GM12878 (cell line): ENCODE results near the gene OXCT1. TPM values are rescaled to one million over a fixed set of nuclear protein-coding genes. Genes with fewer than 3 reads are reported as not detected.

Experiments
- ATAC-seq: fragments of 200-7000 bp; cut with Tn5 transposase; 3 replicates; pipeline ENCODE4 v1.9.1; 2020; ENCODE audit warnings: mild to moderate bottlenecking, moderate library complexity
- BruUV-seq: library from RNA; stranded (reverse); fragments of 400-500 nt; replicated peaks from 2 replicates; lab custom pipeline; 2021; lab: Mats Ljungman, UMichigan
- CTCF ChIA-PET: fragments of 300-600 bp; sonication (Branson Sonifier 250); formaldehyde crosslinking; extraction: SDS; loops from one replicate; lab custom pipeline; 2021; ENCODE audit warnings: inconsistent platforms; lab: Yijun Ruan, JAX
- POLR2A ChIA-PET: fragments of 350-600 bp; formaldehyde crosslinking; extraction: SDS; loops from one replicate; lab custom pipeline; 2021; ENCODE audit warnings: inconsistent platforms; lab: Charles Lee
- RAD21 ChIA-PET: fragments of 300-600 bp; sonication (Branson Sonifier 250); formaldehyde crosslinking; loops from one replicate; lab custom pipeline; 2023; ENCODE audit warnings: antibody characterized with exemption; ENCODE audit not compliant: unreplicated experiment; lab: Charles Lee
- SMC1A ChIA-PET: fragments of 300-600 bp; sonication (Branson Sonifier 250); formaldehyde crosslinking; loops from one replicate; lab custom pipeline; 2023; ENCODE audit not compliant: unreplicated experiment, uncharacterized antibody; lab: Charles Lee
- DNase-seq: peaks from one replicate; pipeline ENCODE4 v3.0.0-alpha.2; 2011; ENCODE audit warnings: low read depth, low spot score
- FAIRE-seq: peaks from 3 replicates; lab custom pipeline; 2011; peaks lifted over from hg19 to GRCh38; lab: Jason Lieb, UNC
- H2AFZ ChIP-seq: 2 replicates; pipeline ENCODE4 v1.6.0; 2011; ENCODE audit warnings: low read depth, low read length, control low read depth; ENCODE audit not compliant: control insufficient read depth
- H3K27ac ChIP-seq: 2 replicates; pipeline ENCODE4 v1.5.1; 2011; ENCODE audit warnings: control low read depth; ENCODE audit not compliant: control insufficient read depth, insufficient read depth
- H3K27me3 ChIP-seq, 2 experiments: replicated peaks in 1 of 2; 2 replicates each; pipeline versions ENCODE4 v1.6.0 to v1.6.1; 2011; ENCODE audit warnings: low read length in 1 of 2; ENCODE audit not compliant: control insufficient read depth in 2 of 2, insufficient read depth in 2 of 2
- H3K36me3 ChIP-seq, 2 experiments: 2 replicates each; pipeline ENCODE4 v1.5.1; 2011; ENCODE audit warnings: low read length in 1 of 2; ENCODE audit not compliant: control insufficient read depth in 2 of 2, insufficient read depth in 2 of 2
- H3K4me1 ChIP-seq: 2 replicates; pipeline ENCODE4 v1.6.1; 2011; ENCODE audit warnings: mild to moderate bottlenecking, low read length, moderate library complexity, mixed read lengths; ENCODE audit not compliant: control insufficient read depth, insufficient read depth
- H3K4me2 ChIP-seq: 2 replicates; pipeline ENCODE4 v1.6.0; 2011; ENCODE audit warnings: control low read depth; ENCODE audit not compliant: control insufficient read depth, insufficient read depth
- H3K4me3 ChIP-seq: fragments of 200-600 bp; sonication (generic); 2 replicates; pipeline ENCODE4 v1.5.1; 2016
- H3K79me2 ChIP-seq: 2 replicates; pipeline ENCODE4 v1.6.0; 2011; ENCODE audit warnings: low read length; ENCODE audit not compliant: control insufficient read depth, insufficient read depth
- H3K9ac ChIP-seq: 2 replicates; pipeline ENCODE4 v1.8.0; 2011; ENCODE audit warnings: low read length, control low read depth, mixed read lengths; ENCODE audit not compliant: control insufficient read depth, insufficient read depth
- H3K9me3 ChIP-seq: replicated peaks from 3 replicates; pipeline ENCODE4 v1.5.1; 2011; ENCODE audit warnings: mild to moderate bottlenecking, low read length; ENCODE audit not compliant: control insufficient read depth, insufficient read depth
- H4K20me1 ChIP-seq: 2 replicates; pipeline ENCODE4 v1.6.0; 2011; ENCODE audit not compliant: control insufficient read depth, insufficient read depth
- ATF2 ChIP-seq: IDR thresholded peaks from 2 replicates; pipeline ENCODE4 v1.6.1; 2012; ENCODE audit warnings: low read length, inconsistent platforms
- BACH1 ChIP-seq: fragments of 450-650 bp; IDR thresholded peaks from 2 replicates; pipeline ENCODE4 v1.6.1; 2017; ENCODE audit warnings: mild to moderate bottlenecking, borderline replicate concordance
- BCL11A ChIP-seq: IDR thresholded peaks from 2 replicates; pipeline ENCODE4 v1.6.1; 2011; ENCODE audit warnings: low read depth, low read length
- BMI1 ChIP-seq: fragments of 450-650 bp; IDR thresholded peaks from 2 replicates; pipeline ENCODE4 v1.6.1; 2016; ENCODE audit warnings: mild to moderate bottlenecking, moderate library complexity, borderline replicate concordance
- HDGF ChIP-seq: fragments of 450-650 bp; IDR thresholded peaks from 2 replicates; pipeline ENCODE4 v1.6.1; 2016; ENCODE audit warnings: antibody characterized with exemption
- IKZF1 ChIP-seq: fragments of 450-650 bp; conservative IDR thresholded peaks from 2 replicates; pipeline ENCODE4 v1.6.1; 2017; ENCODE audit warnings: antibody characterized with exemption, mild to moderate bottlenecking
- MXI1 ChIP-seq: fragments of 150-350 bp; IDR thresholded peaks from 2 replicates; pipeline ENCODE4 v1.6.1; 2011; ENCODE audit warnings: low read depth, mild to moderate bottlenecking, inconsistent platforms, low read length, improper control_type of control experiment
- PBX3 ChIP-seq: IDR thresholded peaks from 2 replicates; pipeline ENCODE4 v1.6.1; 2011; ENCODE audit warnings: mild to moderate bottlenecking, low read depth, low read length, moderate library complexity; ENCODE audit not compliant: insufficient replicate concordance
- RFX5 ChIP-seq: IDR thresholded peaks from 2 replicates; pipeline ENCODE4 v1.6.1; 2011; ENCODE audit warnings: low read depth, low read length, improper control_type of control experiment
- SIN3A ChIP-seq: IDR thresholded peaks from 2 replicates; pipeline ENCODE4 v1.6.1; 2012; ENCODE audit warnings: low read depth, low read length, improper control_type of control experiment
- SP1 ChIP-seq: IDR thresholded peaks from one replicate; pipeline ENCODE4 v1.6.1; 2011; ENCODE audit warnings: low read depth, low read length
- SREBF1 ChIP-seq: IDR thresholded peaks from 2 replicates; pipeline ENCODE4 v1.6.1; 2012; ENCODE audit warnings: mild to moderate bottlenecking, low read length
- STAT1 ChIP-seq: fragments of 450-650 bp; conservative IDR thresholded peaks from 2 replicates; pipeline ENCODE4 v1.6.1; 2014; ENCODE audit warnings: antibody characterized with exemption, mild to moderate bottlenecking
- TAF1 ChIP-seq: IDR thresholded peaks from 2 replicates; pipeline ENCODE4 v1.6.1; 2011; ENCODE audit warnings: mild to moderate bottlenecking, low read depth, low read length, borderline replicate concordance
- TARDBP ChIP-seq: IDR thresholded peaks from 2 replicates; pipeline ENCODE4 v1.6.1; 2016; ENCODE audit warnings: borderline replicate concordance
- ZNF687 ChIP-seq: fragments of 450-650 bp; IDR thresholded peaks from 2 replicates; pipeline ENCODE4 v1.6.1; 2017; ENCODE audit warnings: mild to moderate bottlenecking, moderate library complexity
- WGBS: methylation state at CpG from one replicate; pipeline ENCODE4 v1.1.6; 2016; ENCODE audit warnings: low lambda C conversion rate; ENCODE audit not compliant: insufficient replicate concordance, insufficient coverage; ENCODE audit errors: missing lambda C conversion rate; 5-methylcytosine and 5-hydroxymethylcytosine counted together
- in situ Hi-C: fragments of 300-500 bp; cut with MboI; formaldehyde crosslinking; loops from 9 replicates; pipeline ENCODE4 v1.14.3; 2018; ENCODE audit warnings: mixed read lengths
- intact Hi-C: fragments of 100-400 bp; cut with micrococcal nuclease; formaldehyde crosslinking; loops from one replicate; pipeline ENCODE4 v1.14.2; 2022; ENCODE audit not compliant: unreplicated experiment
- polyA plus RNA-seq, 11 experiments: library from polyadenylated mRNA; depleted of rRNA in 4 of 11; unstranded in 6 of 11; stranded (reverse) in 5 of 11; fragments of >200 nt; fragmentation: Nextera tagmentation in 4 of 11; fragmentation: Illumina TruSeq in 1 of 11; extraction: Ambion mirVana in 4 of 11; extraction: Trizol in 1 of 11; gene quantifications; 1 replicate in 1 of 11; 2 replicates in 10 of 11; pipeline versions ENCODE4 v1.2.1 to v1.2.3, GENCODE V29; 2011 to 2016; ENCODE audit warnings: inconsistent platforms in 2 of 11, missing spikeins in 2 of 11, low read depth in 1 of 11
- total RNA-seq, 4 experiments: library from RNA; depleted of rRNA in 3 of 4; stranded (reverse); fragments of >200 nt in 3 of 4; fragmentation: Illumina TruSeq in 1 of 4; extraction: Trizol in 1 of 4; gene quantifications; 2 replicates each; pipeline versions ENCODE4 v1.2.1 to v1.2.3, GENCODE V29; 2013 to 2021

Gene OXCT1
- total and polyA plus RNA-seq, 10 of the 15 experiments (the other 5 are each of a cell fraction or from before 2014, with no cell fraction given) = 46.9 to 103 (median 70.5) TPM

GRCh38 chr5:41822036-41822435 lies 48.2 kb downstream of the OXCT1 start:
- FAIRE-seq = no peak
- Histone ChIP-seq H3K9me3 (no peaks in the 10 kb centered on the region; the same call in 2 of the 3 replicates), H3K27me3 (no peaks in the 10 kb centered on the region), H3K4me3 (no peak overlapping the region), H3K4me2 (no peak overlapping the region)
- ChIA-PET RAD21 (no interaction called here), POLR2A (no interaction called here)
- TF ChIP-seq BACH1 = no peak
- TF ChIP-seq TARDBP = no peak
- TF ChIP-seq SREBF1 = no peak
- TF ChIP-seq TAF1 = no peak
- TF ChIP-seq IKZF1 = no peak
- TF ChIP-seq BCL11A = no peak
- TF ChIP-seq SP1 = no peak
- TF ChIP-seq MXI1 = no peak
- TF ChIP-seq PBX3 = no peak
- no peak for TF ChIP-seq HDGF
- TF ChIP-seq ZNF687 = no peak
- no peak for TF ChIP-seq SIN3A
- TF ChIP-seq STAT1 = no peak
- no peak for TF ChIP-seq RFX5
- no peak for TF ChIP-seq ATF2
- TF ChIP-seq BMI1 = no peak
- TF ChIP-seq, all 136 proteins: peak for 0
- no TSS peak for BruUV-seq
- Histone ChIP-seq H3K4me1 (no peaks in the 10 kb centered on the region), H3K27ac (no peak overlapping the region), H2AFZ (no peak overlapping the region), H4K20me1 (no peaks in the 10 kb centered on the region), H3K9ac (no peak overlapping the region), H3K36me3 (no peaks in the 10 kb centered on the region; a peak in 1 of 4 replicates), H3K79me2 (no peaks in the 10 kb centered on the region)
- intact Hi-C loops = no loop called here
- CTCF ChIA-PET = interaction anchor here (1.2 kb wide), 1 partner anchor 12 kb away, joined by 4 read pairs; no protein-coding TSS in a partner anchor
- SMC1A ChIA-PET = interaction anchor here (0.6 to 0.9 kb wide), 2 partner anchors 29 to 748 kb away, joined by 3 read pairs; no protein-coding TSS in a partner anchor
- ATAC-seq = no peak
- no peak for DNase-seq
- WGBS = 77% methylated on average over 3 of the region's 3 CpGs
- in situ Hi-C loops = no loop called here
